C4-2B (cell line): ENCODE measurements around the gene KRT71.

Source experiments
- H3K27ac ChIP-seq: fragments of 450-650 bp; 2 replicates; pipeline ENCODE4 v1.5.1; 2017
- ZFX ChIP-seq: fragments of 450-650 bp; IDR thresholded peaks from 2 replicates; pipeline ENCODE4 v1.6.1; 2017
- TF ChIP-seq, protein P1 (sequence below): fragments of 450-650 bp; conservative IDR thresholded peaks from 2 replicates; pipeline ENCODE4 v1.5.1; 2017; ENCODE audit warnings: mild to moderate bottlenecking

KRT71 gene

GRCh38 chr12:52496590-52497071 lies 56.3 kb downstream of the KRT71 start:
- TF ChIP-seq, protein P1, sequence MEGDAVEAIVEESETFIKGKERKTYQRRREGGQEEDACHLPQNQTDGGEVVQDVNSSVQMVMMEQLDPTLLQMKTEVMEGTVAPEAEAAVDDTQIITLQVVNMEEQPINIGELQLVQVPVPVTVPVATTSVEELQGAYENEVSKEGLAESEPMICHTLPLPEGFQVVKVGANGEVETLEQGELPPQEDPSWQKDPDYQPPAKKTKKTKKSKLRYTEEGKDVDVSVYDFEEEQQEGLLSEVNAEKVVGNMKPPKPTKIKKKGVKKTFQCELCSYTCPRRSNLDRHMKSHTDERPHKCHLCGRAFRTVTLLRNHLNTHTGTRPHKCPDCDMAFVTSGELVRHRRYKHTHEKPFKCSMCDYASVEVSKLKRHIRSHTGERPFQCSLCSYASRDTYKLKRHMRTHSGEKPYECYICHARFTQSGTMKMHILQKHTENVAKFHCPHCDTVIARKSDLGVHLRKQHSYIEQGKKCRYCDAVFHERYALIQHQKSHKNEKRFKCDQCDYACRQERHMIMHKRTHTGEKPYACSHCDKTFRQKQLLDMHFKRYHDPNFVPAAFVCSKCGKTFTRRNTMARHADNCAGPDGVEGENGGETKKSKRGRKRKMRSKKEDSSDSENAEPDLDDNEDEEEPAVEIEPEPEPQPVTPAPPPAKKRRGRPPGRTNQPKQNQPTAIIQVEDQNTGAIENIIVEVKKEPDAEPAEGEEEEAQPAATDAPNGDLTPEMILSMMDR = no peak
- TF ChIP-seq ZFX = no peak
- no peak overlapping the region for H3K27ac ChIP-seq

DNA sequence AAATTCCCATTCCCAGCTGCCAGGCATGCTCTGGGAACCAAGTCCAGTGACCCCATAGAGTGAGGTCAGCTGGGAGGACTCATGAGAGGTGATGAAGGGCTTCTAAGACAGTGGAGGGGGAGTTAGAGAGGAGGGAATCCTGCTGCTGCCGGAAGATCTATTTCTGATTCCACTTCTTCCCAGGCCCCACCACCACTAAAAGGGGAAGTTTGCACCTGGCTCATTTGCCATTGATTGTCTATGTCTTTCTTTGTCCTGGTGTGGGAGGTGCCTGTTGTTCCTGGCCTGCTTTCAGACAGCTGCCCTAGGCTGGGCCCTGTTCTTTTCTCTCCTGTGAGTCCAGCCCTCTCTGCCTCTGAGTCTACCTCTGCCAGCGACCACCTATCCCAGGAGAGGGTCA lies 56.9 kb downstream of the KRT71 start:
- TF ChIP-seq, protein P1 = no peak
- no peak for TF ChIP-seq ZFX
- H3K27ac ChIP-seq = no peak overlapping the region

GRCh38 chr12:52495389-52495788 lies 57.6 kb downstream of the KRT71 start:
- TF ChIP-seq, protein P1 = no peak
- no peak for TF ChIP-seq ZFX
- no peak overlapping the region for H3K27ac ChIP-seq

- no peak overlapping the region for H3K27ac ChIP-seq
- TF ChIP-seq, protein P1 = no peak
- no peak for TF ChIP-seq ZFX
Measured at GRCh38 chr12:52494518-52494917, 58.4 kb downstream of the KRT71 start.

DNA sequence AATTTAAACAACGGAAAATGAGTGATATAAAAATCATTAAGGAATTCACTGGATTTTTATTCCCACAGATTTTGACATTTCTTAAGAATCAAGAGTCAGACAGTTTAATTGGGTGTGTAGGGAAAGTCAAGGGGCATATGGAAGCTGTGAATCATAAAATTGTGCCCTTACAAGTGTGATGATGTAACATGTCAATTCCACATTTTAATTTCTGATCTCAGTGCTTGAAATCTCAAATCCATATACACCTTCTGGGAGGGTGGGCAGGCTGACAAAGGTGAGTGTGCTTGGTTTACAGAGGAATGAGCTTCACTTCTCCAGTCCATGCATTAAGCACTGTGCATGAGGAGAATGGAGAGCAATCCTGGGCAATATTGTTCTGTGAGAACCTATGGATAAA lies 58.8 kb downstream of the KRT71 start:
- H3K27ac ChIP-seq = no peak overlapping the region
- TF ChIP-seq, protein P1 = no peak
- TF ChIP-seq ZFX = no peak
